NCI-H510A treated with DMSO at 0.1 percent for 48 hours (cell line): ENCODE data around the gene CXCR5.

ENCODE experiments used
- DNase-seq: peaks from one replicate; lab custom pipeline; 2025; lab: John Stamatoyannopoulos, UW

Gene CXCR5

DNA sequence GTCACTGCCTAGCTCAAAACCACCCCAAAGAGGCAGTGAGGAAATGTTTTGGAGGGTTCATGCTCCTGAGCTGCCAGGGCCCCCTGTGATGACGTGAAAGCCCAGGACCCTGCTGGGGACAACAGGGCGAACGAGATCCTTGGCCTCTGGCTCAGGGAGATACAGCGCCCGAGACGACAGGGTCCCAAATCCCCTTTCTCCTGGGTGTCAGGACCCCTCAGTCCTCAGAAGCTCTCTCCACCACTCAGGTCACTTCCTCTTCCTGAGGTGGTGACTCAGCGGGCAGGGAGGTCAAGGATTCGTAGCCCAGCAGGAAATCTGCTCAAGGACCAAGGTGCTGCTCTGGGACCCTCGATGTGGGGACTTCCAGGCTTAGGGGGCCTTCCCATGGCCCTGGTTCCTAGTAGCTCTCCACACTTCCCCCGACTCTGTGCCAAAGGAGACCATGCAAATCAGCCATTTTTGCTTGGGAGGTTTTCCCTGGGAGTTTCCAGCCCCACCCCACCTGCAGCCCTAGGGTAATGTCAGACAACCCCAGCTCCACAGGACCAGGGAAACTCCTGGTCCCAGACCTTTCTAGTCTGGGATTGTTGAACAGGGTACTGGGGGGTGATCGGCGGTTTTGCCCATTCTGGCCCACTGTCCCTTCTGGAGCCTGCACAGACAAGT lies 29.2 kb downstream of the CXCR5 start:
- no peak for DNase-seq

DNA sequence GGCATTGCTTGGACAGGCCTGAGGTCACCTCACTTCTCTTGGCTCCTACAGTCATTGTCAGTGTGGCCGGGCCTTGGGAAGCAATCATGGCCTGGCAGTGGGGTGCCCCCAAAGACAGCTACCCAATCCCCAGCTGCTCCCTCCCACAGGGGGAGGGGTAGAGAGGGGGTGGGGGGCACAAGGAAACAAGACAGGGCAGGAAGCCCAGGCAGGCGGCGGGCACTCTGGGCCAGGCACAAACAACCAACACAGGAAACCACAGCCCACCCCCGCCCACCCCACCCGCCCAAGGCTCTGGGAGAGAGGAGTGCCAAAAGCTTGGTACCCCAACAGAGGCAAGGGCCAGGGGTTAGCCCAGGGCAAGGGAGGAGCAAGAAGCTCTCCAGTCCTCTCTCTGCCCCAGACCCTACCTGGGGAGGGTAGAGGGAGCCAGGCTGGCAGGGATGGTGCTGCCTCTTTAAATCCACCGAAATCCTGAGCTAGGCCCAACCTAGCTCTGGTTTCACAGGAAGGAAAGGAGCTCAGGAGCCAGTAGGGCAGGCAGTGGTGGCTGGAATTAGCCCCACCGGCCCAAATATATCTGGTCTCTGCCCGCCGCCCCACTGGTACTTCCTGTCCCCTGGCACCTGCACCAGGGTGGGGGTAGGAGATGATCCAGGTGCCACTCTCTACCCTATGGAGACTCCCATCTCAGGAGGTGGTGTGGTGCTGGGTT lies 29.9 kb downstream of the CXCR5 start:
- DNase-seq, result no peak

DNA sequence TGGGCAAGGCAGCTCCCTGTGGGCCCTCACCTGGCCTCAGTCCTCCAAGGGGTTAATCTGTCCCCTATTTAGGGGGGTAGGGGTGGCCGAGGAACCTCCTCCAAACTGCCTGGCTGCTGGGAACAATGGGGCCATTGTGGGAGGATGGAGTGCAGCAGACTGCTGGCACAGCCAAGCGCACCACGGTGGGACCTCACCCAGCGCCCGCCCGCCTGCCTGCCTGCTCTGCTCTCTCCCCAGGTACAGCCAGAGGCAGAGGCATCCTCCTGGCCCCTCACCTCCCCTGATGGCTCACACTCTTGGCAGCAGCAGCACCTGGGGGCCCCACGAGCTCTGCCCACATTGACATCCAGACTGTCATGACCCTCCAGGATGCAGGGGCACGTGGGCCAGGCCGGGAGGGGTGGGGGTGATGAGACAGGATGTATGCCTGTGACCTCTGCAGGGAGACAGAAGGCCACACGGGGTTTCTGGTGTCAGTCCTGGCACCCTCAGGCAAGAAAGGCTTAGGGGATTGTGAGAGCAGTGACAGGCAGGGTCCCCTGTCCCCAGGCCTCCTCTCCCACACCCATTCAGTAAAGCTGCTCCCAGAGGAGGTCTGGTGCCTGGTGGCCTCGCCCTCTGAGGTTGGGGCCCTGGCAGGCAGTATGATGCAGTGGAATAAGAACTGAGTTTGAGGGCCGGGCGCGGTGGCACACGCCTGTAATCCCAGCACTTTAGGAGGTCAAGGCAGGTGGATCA lies 30.7 kb downstream of the CXCR5 start:
- DNase-seq, result no peak

DNA sequence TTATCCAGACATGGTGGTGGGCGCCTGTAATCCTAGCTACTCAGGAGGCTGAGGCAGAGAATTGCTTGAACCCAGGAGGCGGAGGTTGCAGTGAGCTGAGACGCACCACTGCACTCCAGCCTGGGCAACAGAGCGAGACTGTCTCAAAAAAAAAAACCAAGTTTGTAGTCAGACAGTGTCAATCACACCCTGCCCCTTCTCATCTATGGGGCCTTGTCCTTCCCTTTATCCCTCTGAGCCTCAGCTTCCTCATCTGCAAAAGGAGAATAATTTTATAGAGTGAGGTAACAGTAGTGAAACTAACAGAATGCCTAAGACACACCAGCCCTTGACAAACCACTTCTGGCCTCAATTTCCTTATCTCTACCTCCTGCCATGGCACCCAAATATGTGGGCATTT lies 31.3 kb downstream of the CXCR5 start:
- DNase-seq, result no peak

DNA sequence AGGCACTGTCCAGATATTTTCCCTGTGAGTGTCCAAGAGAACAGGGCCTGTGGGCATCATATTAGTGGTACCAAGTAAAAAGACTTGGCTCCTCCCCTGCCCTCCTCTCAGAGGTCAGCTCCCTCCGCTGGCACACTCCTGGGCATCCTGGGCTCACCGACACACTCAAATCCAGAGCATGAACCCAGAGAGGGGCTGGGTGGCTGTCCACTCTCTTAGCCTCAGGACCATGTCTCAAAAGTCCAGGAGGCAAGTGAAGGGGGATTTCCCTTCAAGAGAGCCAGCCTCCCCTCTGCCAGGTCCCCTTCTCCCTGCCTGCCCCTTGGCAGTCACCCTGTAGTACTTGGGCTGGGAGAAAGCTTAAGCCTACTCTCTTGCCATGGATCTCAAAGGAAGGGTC lies 31.7 kb downstream of the CXCR5 start:
- no peak for DNase-seq

DNA sequence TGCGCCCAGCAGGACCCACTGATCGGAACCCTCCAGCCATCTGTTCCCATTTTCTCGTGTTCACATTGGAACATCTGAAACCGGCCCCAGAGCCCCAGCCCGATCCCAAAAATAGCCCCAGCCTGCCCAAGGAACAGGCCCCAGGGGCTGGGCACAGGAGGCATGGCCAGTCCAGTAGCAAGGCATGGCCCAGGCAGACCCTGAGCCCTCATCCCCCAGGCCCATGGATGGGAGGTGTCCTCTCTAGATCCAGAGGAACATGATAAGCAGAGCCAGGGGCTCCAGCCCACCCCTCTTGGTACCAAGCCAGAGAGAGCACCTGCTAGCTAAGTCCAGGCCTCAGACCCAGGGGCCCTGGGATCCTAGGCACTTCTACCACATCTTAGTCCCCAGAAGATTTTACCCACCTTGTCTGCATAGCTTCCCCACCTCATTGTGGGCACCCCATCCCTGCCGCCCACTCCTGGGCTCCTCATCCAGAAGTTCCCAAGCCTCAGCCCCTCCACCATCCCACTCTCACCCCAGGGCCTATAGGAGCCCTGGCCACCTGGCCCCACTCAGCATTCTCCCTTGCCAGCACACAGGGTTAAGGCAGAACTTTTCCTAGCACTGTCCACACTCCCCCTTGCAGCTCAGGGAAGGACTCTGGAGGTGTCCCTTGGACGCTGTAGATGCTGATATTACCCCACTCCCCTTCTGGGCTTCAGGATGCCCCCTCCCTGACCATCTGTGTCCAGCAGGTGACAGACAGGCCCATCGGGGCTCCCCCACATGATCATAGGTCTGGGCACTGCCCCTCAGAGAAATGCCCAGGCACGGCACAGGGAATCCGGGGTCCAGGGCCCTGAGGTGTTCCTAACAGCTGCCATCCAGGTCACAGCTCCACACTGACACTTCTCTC lies 32.5 kb downstream of the CXCR5 start:
- no peak for DNase-seq

DNA sequence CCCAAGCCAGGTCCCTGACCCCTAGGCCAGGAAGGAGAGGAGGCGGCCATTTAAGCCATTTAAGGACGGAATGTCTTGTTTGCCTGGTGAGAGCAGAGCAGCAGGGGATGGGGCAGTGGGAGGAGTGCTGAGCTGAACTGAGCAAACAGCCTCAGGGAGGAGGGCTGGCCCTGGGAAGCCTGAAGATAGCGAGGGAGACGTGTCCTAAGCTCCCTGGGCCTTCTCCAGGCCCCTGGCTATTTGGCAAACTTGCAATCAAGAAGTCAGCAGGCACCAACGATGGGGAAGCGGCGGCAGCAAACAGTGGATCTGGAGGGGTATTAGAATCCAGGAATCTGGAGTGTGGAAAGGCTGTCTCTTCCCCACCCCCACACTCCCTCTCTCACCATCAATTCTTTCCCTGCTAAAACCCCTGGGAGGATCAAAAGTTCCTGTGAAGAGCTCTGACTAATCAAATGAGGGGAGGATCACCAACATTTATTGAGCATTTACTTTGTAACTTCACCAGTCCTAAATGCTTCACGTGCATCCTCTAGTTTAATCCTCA lies 33.2 kb downstream of the CXCR5 start:
- no peak for DNase-seq

DNA sequence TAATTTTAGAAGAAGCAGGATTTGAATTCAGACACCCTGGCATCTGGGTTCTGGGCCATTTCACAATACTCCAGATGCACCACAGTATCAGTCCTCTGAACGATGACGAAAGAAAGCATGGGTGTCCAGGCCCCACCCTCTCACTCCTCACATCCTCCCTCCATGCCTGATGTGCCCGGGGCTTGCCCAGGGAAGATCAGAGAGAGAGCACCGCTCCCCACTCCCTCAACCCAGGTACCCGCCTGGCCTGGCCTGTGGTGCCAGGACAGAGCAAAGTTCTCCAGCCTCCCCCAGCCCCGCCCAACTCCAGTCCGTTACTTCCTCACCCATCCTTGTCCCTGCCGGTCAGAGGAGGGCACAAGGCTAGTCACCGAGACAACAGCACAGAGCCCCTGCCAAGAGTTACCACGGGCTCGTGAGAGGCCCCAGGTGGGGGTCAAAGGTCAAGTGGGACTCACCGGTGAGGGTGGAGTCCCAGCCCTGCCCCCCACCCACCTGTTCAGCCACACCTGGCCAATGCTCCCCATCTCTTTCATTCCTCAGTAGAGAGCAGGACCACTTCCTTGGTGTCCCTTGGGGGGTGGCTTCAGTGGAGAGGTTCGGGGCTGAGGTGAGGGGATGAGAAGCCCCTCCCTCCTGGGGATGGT lies 33.9 kb downstream of the CXCR5 start:
- DNase-seq, result peak; percentile 26

DNA sequence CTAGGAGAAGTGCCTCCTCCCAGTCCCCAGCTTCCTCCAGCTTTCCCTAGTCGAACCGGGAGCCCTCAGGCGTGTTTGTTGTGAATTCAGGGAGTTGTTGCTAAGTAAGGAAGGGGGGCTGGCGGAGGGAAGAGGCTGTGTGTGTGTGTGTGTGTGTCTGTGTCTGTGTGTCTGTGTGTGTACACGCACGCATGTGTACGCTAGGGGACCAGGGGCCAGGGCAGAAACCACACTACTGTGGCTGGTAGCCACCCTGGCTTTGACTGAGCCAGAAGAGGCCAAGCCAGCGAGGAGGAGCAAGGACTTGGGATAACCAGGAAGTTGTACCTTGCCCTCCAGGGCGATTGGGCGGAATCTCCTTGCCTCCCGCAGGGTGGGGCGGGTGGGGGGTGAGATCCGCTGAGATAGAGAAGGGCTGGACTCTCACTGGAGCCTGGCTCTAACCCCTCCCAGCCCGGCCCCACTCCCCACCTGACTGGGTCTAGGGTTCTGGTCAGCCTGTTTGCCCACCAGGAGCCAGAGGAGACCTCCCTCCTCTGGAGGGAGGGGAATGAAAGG lies 34.5 kb downstream of the CXCR5 start:
- peak; percentile 73 for DNase-seq

DNA sequence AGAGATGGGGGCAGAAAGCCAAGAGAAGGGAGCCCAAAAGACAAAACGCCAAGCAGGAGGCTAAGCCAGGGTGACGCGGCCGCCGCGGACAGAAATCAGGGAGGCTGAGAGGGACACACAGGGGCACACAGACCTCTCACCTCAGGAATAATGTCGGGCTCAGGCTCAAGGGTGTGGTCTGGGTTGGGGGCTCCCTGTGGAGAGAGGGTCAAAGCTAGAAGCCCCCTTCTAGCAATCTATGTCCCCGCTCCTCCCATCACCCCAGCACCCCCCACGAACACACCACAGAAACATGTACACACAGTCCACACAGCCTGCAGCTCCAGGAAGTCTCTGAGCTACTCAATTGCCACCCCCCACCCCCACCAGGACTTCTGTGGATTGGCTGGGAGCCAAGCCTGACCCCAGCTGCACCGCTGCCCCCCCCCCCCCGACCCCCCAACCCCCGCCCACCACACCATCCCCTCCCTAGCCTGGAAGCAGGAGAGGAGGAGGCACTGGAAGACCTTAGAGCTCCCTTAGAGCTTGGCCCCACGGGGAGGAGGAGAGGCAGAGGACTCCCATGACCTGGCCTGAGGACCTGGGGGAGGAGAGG lies 35.1 kb downstream of the CXCR5 start:
- DNase-seq, result peak; percentile 43

DNA sequence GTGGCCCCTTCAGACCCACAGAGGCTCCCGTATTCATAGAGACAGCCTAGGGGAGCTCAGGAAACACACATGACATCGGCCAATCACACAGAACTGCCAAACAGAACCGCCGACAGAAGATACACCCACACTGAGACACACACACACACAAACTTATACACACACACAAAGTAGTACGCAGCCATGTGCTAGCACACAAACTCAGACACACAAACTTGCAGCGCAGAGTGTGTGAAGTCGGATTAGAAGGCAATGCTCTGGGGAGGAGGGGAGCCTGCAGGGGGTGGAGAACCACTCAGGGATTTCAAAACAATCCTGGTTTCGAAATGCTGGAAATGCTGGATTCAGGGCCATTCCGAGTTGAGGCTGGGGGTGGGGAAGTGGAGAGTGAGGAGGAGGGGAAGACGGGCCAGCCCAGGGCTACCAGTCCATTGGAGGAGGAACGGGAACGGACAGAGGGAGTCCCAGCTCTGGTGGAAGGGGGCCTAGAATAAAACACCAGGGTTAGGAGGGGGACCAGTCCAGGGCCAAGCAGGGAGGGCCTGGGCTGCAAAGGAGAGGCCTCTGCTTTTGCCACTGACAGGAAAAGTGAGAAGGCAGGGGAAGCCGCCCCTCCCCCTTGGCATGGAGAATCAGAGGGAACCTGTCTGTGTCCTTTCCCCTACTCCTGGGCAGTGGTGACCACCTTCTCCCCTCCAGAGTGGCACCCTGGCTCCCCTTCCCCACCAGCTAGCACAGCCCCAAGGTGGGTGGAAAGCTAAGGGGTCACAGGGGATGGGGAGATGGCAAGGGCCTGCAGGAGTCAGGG lies 37.6 kb downstream of the CXCR5 start:
- DNase-seq, result no peak

DNA sequence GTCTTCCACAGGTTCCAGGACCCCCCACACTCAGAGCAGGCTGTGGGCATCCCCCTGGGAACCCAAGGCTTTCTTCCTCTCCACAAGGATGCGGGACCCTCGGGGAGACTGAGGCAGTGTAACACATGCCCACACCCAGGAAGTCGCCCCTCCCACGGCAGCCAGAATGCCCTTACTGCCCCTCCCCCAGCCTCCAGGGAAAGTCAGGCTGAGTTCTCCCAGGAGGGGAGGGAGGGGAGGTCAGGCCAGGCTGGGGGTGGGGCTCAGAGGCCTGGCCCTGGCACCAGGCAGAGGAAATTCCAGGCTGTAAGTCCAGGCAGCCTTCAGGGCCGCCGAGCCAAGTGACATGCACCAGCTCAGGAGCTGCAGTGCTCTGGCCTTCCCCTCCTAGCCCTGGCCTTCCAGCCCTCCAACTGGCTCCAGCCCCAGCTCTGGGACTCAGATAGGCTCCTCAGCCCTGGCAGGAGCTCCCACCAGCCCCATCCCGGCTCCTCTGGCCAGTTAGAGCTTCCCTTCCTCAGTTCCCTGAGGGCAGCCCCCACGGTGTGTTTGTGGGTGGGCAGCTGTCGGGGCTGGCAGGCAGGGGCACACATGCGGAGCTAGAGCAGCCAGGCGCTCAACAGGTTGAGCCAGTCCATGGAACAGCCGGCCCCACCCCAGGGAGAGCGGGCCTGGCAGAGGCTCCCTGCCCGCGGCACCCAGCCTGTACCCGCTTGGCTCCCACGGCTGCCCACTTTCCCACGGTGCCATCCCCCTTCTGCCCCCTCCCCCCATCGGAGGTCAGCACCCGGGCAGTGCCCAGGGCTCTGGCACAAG lies 38.4 kb downstream of the CXCR5 start:
- DNase-seq, result peak; percentile 16

DNA sequence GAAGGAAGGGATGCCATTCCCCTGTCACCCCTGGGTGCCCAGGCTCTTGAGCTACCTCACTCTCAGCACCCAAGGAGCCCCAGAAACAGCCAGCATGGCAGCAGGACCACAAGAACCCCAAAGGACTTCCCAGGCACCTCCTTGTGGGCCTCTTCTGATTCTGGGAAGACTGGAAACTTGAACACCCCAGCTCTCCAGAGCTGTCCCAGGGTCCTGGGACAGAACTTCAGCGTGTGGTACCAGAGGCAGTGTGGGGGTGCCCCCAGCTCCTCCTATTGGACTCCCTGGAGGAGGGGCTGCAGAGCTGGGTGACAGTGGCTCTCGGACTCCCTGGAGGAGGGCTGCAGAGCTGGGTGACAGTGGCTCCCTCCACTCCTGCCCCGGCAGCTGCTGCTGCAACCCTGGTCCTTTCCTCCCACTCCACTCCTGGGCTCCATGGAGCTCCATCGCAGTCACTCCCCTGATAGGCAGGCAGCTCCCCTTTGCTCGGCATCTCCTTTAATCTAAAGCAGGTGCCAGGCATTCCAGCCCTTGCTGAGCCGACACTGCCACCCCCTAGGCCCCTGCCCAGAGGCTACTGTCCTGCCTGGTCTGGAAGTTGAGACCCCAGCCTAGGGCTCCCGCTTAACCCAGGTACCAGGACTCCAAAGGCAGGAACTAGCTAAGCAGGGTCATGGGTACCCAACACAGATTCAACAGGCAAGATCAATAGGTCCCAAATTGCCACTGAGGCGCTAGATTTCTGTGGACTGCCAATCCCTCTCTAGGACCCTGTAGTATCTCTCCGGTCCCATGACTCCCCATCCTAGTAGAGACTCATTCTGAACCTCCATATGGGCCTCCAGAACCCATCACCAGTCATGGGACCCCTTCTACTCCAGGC lies 39.3 kb downstream of the CXCR5 start:
- DNase-seq, result no peak

DNA sequence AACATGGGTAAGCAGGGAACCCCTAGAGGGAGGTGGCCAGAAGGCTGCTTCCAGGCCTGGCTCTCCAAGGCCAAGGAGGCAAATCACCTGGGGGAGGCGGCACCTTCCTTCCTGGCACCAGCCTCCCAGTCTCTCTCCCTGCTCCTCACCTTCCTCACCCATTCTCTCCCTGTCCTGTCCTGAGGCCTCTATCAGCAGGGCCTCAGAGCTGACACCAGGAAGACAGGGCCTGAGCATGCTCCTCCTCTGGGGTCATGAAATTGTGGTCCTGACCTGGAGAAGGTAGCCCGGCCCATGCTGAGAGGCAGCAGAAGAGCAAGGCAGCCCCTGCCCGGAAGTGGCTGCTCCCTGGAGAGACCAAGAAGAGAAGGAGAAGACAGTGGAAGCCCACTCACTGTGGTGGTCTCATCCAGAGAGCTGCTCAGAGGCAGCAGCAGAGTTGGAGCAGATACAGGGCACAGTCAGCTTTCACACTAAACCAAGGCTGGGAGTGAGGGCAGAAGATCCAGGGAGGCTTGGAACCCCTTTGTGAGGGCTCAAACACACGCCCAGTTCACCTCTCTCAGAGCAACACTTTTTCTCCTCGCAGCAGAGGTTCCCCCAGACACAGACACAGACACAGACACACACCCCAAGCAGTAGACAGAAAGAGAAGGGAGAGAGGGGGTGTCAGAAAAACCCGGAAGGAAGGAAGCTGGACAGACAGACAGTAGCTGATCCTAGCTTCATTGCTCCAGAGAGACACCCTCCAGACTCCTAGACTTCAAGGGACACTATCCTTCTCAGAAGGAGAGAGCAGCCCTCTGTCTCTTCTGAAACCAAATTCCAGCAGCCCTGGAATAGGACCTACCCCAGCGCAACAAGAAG lies 40.3 kb downstream of the CXCR5 start:
- DNase-seq, result no peak

DNA sequence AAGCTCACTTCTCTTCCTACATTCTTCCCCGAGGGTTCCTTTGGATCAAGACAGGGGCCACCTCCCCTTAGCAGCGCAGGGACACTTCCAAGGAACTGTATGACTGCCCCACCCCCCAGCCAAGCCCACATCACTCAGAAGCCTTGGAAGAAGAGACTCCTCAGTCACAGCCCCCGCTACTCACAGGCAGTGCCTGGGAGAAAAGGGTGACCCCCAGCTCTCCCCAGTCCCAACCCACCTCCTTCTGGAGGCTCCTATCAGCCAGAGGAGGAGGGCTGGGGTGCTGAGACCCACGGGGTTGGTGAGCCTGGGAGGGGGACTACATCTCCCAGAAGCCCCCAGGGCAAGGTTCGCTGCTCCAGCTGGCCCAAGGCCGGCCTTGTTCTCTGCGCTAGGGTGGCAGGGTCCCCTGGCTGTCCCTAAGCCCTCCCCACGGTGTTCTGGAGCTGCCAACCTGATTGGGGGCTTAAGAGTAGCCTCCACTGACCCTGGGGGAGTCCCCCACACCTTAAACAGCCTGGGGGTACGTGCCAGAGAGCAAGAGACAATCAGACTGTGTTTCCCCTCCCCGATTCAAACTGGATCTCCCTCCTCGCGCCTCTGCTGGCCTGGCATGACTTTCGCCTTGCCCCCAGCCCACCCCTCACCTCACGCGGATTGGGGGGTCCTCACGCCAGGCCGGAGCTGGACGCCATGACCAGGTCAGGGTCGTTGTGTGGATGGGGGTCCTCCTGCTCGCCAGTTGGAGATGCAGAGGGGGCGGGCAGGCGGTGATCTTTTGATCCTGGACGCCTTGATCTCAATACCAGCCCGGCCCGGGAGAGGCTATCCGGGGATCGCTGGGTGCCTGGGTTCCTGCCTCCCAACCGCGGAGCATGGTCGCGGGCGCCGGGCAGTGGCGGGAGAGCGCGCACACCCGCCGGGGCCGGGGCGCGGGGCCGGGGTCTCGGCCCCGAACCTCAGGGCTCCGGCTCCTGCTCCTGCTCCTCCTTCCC lies 41.2 kb downstream of the CXCR5 start:
- no peak for DNase-seq
